IPS-18a (cell line): ENCODE results near the gene COL12A1.

Experiments used
- H3K27ac ChIP-seq: one replicate; pipeline ENCODE4 v1.5.1; 2013; ENCODE audit warnings: low read length
- H3K27me3 ChIP-seq: one replicate; pipeline ENCODE4 v1.6.1; 2013; ENCODE audit warnings: mild to moderate bottlenecking, low read length; ENCODE audit not compliant: control insufficient read depth, insufficient read depth
- H3K36me3 ChIP-seq: one replicate; pipeline ENCODE4 v1.6.1; 2013; ENCODE audit warnings: low read depth, low read length; ENCODE audit not compliant: control insufficient read depth
- H3K4me1 ChIP-seq: one replicate; pipeline ENCODE4 v1.6.1; 2013; ENCODE audit warnings: low read depth, low read length; ENCODE audit not compliant: control insufficient read depth
- H3K4me3 ChIP-seq: one replicate; pipeline ENCODE4 v1.5.1; 2013; ENCODE audit warnings: low read length
- H3K9ac ChIP-seq: one replicate; pipeline ENCODE4 v1.6.1; 2013; ENCODE audit warnings: mild to moderate bottlenecking, low read length, moderate library complexity
- H3K9me3 ChIP-seq: one replicate; pipeline ENCODE4 v1.6.1; 2013; ENCODE audit warnings: low read depth, low read length; ENCODE audit not compliant: control insufficient read depth

Gene COL12A1

DNA sequence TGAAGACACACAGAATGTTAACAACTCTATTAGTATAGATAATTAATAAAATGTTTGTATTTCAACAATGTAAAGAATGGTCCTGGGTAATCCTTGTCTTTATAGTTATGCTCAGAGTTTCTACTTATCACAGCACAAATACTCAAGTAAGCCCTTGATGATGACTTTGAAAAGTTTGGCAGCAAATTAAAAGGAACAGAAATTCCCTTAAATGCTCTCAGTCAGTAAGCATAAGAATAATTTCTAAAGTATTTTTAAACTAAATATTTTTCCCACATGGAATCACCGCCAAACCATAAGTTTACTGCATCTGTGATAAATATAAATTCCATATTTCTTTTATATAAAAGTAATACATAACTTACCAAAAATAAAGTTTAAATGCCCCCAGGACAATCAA, 96.1 kb downstream of the COL12A1 start:
- Histone ChIP-seq H3K36me3 (no peaks in the 10 kb centered on the region), H3K4me3 (no peak overlapping the region), H3K9ac (no peak overlapping the region), H3K4me1 (no peaks in the 10 kb centered on the region), H3K27me3 (no peaks in the 10 kb centered on the region), H3K27ac (no peak overlapping the region), H3K9me3 (no peaks in the 10 kb centered on the region)

DNA sequence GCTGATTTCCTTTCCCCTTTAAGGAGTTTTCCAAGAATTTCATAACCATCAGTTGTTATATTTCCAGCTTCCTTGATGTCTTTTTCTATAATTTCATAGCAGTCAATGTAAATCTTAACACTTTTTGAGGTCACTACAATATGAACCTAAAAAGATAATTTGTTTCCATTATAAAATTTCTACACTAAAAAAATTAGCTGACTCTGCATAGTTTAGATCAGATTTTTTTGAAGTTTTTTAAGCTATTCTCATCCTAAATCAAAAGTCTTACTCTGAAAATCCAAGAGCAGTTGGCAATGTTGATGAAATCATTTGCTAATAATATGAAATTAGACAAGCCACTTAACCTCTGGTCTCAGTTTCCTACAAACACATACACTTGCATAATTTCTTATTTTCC, 96.8 kb downstream of the COL12A1 start:
- H3K36me3 ChIP-seq, result no peaks in the 10 kb centered on the region
- no peaks in the 10 kb centered on the region for H3K4me1 ChIP-seq
- no peak overlapping the region for H3K9ac ChIP-seq
- H3K27me3 ChIP-seq, result no peaks in the 10 kb centered on the region
- H3K9me3 ChIP-seq, result no peaks in the 10 kb centered on the region
- no peak overlapping the region for H3K27ac ChIP-seq
- no peak overlapping the region for H3K4me3 ChIP-seq

DNA sequence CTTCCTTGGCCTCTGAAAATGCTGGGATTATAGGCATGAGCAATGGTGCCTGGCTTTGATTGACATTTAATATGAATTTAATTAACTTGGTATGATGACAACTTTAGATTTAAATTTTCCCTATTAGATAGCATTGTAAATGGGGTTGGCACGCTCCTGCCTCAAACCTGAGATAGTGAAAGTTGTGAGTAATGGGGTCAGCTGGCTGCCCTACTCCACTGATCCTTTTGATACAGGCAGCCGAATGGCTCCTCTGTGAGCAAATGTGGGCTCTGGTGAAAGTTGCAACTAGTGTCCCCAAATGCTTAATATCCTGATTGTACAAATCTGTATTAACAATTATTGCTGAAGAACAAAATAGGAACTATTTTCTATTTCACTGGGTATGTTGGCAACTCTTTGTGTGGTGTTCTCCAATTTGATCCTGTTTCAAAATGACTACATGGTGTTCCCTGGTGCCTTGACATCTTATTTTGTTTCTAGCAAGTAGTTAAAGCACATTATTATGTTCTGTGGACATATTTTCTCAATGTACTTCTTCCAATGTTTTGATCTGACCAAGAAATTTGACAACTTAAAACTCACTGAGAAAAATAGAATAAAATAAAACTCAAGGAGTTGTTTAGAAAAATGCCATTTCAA, 97.4 kb downstream of the COL12A1 start:
- Histone ChIP-seq H3K27me3 (no peaks in the 10 kb centered on the region), H3K4me3 (no peak overlapping the region), H3K4me1 (no peaks in the 10 kb centered on the region), H3K36me3 (no peaks in the 10 kb centered on the region), H3K27ac (no peak overlapping the region), H3K9ac (no peak overlapping the region), H3K9me3 (no peaks in the 10 kb centered on the region)

DNA sequence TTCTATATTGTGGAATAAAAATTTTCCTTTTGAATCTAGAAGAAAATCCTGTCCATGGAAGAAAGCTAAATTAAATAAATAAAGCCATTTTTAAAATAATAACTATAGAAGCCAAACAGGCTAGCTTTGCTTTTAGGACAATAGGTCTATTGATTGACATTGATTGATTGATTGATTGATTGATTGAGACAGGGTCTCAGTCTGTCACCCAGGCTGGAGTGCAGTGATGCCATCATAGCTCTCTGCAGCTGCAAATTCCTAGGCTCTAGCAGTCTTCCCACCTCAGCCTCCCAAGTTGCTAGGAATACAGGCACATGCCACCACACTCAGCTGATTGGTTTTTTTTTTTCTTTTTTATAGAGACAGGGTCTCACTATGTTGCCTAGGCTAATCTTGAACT, 97.9 kb downstream of the COL12A1 start:
- H3K4me3 ChIP-seq, result no peak overlapping the region
- H3K4me1 ChIP-seq, result no peaks in the 10 kb centered on the region
- H3K36me3 ChIP-seq, result no peaks in the 10 kb centered on the region
- no peaks in the 10 kb centered on the region for H3K27me3 ChIP-seq
- H3K27ac ChIP-seq, result no peak overlapping the region
- no peaks in the 10 kb centered on the region for H3K9me3 ChIP-seq
- no peak overlapping the region for H3K9ac ChIP-seq

DNA sequence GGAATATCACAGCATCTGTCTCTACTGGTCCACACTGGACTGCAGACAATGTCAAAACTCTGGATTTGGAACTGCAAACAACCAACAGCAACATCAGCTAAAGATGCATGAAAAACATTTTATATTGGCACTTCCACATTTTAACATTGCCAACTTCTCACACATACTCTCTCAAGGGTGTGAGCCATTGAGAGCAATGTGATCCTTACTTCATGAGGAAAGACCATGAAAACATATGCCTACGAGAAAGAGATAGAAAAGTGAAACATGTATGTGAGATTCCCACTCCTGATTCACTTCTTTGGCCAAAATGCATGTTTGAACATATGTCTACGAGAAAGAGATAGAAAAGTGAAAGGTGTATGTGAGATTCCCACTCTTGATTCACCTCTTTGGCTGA, 99.4 kb downstream of the COL12A1 start:
- Histone ChIP-seq H3K36me3 (no peaks in the 10 kb centered on the region), H3K9ac (no peak overlapping the region), H3K4me1 (no peaks in the 10 kb centered on the region), H3K27ac (no peak overlapping the region), H3K4me3 (no peak overlapping the region), H3K9me3 (no peaks in the 10 kb centered on the region), H3K27me3 (no peaks in the 10 kb centered on the region)

DNA sequence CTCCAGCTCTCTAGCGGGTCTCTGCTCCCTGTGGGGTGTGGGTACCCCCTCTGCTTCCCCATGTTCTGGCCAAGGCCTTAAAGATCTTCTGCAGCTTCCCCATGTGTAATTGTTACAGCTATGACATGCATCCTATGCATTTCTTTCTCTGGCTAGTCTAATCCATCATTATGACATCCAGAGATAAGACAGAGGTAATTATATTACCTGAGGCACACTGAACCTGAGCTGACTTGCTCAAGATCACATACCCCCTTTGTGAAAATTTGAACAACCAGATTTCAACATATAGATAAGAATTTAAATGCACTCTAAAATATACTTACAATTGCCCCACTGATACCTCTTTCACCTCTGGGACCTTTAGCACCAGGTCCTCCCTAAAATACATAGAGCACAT, 102.4 kb downstream of the COL12A1 start:
- Histone ChIP-seq H3K9me3 (no peaks in the 10 kb centered on the region), H3K27me3 (no peaks in the 10 kb centered on the region), H3K27ac (no peak overlapping the region), H3K4me1 (no peaks in the 10 kb centered on the region), H3K36me3 (no peaks in the 10 kb centered on the region), H3K9ac (no peak overlapping the region), H3K4me3 (no peak overlapping the region)

DNA sequence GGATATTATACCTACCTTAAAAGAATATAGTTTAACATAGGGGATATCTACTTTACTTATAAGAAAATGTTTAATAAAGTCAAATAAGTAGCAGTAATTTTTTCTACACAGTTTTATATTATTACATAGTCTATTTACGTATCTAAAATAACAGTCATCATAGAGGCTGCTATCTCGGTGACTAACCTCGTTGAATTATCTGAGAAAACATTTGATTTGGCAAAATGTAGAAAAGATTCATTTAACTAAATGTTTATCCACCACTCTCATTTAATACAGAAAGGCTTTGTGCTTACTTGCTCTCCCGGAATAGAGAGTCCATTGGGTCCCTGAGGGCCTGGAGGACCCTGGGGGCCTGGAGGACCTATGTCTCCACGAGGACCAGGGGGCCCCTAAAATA, 103.6 kb downstream of the COL12A1 start:
- no peaks in the 10 kb centered on the region for H3K27me3 ChIP-seq
- H3K4me3 ChIP-seq, result no peak overlapping the region
- no peaks in the 10 kb centered on the region for H3K4me1 ChIP-seq
- no peak overlapping the region for H3K9ac ChIP-seq
- no peaks in the 10 kb centered on the region for H3K36me3 ChIP-seq
- H3K27ac ChIP-seq, result no peak overlapping the region
- no peaks in the 10 kb centered on the region for H3K9me3 ChIP-seq

DNA sequence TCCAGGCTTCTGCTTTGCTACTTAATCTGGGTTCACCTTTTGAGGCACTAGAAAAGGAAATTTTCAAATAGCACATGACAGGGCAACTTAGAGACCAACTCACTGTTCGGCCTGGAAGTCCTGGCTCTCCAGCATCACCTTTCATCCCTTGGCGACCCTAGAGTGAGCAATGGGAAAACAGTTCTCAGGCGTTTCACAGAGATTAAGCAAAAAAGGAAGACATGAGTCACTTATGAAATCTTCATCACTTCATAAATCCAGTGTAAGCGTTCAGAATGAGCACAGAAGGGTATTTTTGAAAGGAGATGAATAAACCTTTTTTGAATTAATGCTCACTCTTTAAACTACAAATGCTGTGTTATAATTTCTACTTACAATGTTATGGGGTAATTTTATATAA, 104.0 kb downstream of the COL12A1 start:
- H3K27ac ChIP-seq, result no peak overlapping the region
- no peaks in the 10 kb centered on the region for H3K36me3 ChIP-seq
- H3K27me3 ChIP-seq, result no peaks in the 10 kb centered on the region
- no peaks in the 10 kb centered on the region for H3K9me3 ChIP-seq
- no peaks in the 10 kb centered on the region for H3K4me1 ChIP-seq
- H3K9ac ChIP-seq, result no peak overlapping the region
- H3K4me3 ChIP-seq, result no peak overlapping the region

DNA sequence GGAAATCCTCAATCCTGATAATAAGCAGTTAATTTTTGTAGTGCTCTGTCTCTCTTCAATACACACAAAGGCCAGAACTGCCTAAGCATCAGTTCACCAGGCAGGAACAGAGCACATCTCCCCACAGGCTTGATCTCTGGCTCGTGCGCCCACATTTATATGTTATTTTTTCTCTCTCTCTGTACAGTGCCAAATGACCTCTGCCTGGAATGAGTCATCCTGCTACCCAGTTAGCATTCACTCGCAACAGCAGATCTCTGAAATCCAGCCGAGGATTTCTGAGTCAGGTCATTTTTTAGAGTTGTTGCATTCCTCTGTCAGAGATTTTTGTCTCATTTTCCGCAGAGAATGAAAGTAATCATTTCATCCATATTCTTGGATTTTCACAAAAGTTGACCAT, 107.1 kb downstream of the COL12A1 start:
- no peaks in the 10 kb centered on the region for H3K27me3 ChIP-seq
- no peaks in the 10 kb centered on the region for H3K4me1 ChIP-seq
- no peak overlapping the region for H3K9ac ChIP-seq
- no peak overlapping the region for H3K27ac ChIP-seq
- no peak overlapping the region for H3K4me3 ChIP-seq
- no peaks in the 10 kb centered on the region for H3K36me3 ChIP-seq
- no peaks in the 10 kb centered on the region for H3K9me3 ChIP-seq

DNA sequence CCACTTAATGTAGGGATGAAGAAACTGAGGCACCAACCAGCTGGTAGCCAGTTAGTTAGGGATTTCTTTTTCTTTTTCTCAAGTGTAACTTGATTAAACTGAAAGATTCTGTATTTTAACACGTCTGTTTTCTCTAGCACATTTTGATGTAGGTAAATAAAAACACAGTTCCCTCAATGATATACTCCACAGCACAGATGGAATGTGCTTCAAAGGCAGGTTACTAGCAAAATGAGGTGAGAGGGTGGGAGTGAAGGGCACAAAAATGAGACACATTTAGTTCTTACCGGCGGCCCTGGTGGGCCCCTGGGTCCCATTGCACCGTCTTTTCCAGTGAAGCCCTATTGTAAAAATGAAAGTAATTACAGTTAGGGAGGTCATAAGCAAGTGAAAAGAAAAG, 108.9 kb downstream of the COL12A1 start:
- Histone ChIP-seq H3K36me3 (no peaks in the 10 kb centered on the region), H3K27ac (no peak overlapping the region), H3K9ac (no peak overlapping the region), H3K27me3 (no peaks in the 10 kb centered on the region), H3K4me3 (no peak overlapping the region), H3K4me1 (no peaks in the 10 kb centered on the region), H3K9me3 (no peaks in the 10 kb centered on the region)

DNA sequence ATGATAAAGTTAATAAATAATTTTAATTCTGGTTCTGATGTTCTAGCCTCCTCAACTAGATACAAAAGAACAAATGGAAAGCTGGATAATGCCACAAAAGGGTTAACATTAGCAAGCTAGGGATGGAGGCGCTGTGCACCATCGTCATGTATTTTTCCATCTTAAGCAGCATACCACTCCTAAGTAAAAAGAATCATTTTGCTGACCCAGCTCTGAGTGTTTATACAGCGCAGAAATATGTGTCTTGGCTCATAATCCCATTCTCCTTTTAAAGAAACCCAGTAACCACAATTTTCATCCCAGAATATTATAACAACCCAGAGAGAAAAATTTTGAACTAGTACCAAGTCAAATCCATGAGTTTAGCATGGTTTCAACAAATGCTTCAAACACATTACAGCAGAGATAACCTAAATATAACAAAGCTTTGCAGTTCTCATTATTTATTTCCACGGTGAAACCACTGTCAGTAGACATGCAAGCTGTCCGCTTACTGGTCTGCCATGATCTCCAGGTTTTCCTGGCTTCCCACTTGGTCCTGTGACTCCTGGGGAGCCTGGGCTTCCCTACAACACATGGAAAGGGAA, 111.1 kb downstream of the COL12A1 start:
- no peaks in the 10 kb centered on the region for H3K36me3 ChIP-seq
- no peak overlapping the region for H3K9ac ChIP-seq
- no peaks in the 10 kb centered on the region for H3K9me3 ChIP-seq
- H3K27ac ChIP-seq, result no peak overlapping the region
- no peaks in the 10 kb centered on the region for H3K27me3 ChIP-seq
- no peaks in the 10 kb centered on the region for H3K4me1 ChIP-seq
- no peak overlapping the region for H3K4me3 ChIP-seq

DNA sequence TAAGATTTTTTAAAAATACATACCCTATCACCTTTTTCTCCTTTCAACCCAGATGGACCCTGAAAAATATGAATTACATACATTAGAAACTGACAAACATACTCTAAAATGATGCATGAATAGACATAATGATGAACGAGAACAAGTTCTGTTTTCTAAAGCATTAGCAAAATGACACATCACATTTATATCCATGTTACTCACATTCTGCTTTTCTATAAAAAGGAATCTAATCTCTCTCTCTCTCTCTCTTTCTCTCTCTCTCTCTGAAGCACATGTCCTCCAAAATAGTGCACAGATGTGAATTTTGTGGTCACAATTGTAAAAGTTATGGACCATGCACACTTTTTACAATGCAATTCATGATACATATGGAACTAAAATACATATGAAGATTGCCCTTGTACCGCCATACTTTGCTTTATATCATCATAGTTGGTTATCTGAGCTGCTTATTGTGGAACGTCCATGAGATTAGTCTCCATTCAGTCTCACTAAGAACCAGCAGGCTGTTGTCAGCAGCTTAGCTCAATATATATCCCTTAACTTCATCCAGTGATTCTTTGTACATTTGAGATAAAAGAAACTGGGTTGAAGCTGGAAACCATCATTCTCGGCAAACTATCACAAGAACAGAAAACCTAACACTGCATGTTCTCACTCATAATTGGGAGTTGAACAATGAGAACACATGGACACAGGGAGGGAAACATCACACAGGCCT, 114.2 kb downstream of the COL12A1 start:
- no peaks in the 10 kb centered on the region for H3K27me3 ChIP-seq
- no peaks in the 10 kb centered on the region for H3K9me3 ChIP-seq
- H3K36me3 ChIP-seq, result no peaks in the 10 kb centered on the region
- H3K4me3 ChIP-seq, result no peak overlapping the region
- H3K9ac ChIP-seq, result no peak overlapping the region
- no peak overlapping the region for H3K27ac ChIP-seq
- no peaks in the 10 kb centered on the region for H3K4me1 ChIP-seq
